Neuronal stem cell (in vitro differentiated cells): Measurements from ENCODE around the gene KLHL30.

Experiments used
- DNase-seq: peaks from one replicate; pipeline ENCODE4 v3.0.0-alpha.2; 2013; ENCODE audit warnings: low spot score
- H2AFZ ChIP-seq: one replicate; pipeline ENCODE4 v1.6.1; 2013; ENCODE audit warnings: mild to moderate bottlenecking, low read length, inconsistent platforms
- H2AK5ac ChIP-seq: 2 replicates; pipeline ENCODE4 v1.6.1; 2013; ENCODE audit warnings: low read depth, mild to moderate bottlenecking, inconsistent platforms, low read length, moderate library complexity, mixed read lengths
- H2BK120ac ChIP-seq: 2 replicates; pipeline ENCODE4 v1.6.1; 2013; ENCODE audit warnings: low read depth, mild to moderate bottlenecking, inconsistent platforms, low read length, moderate library complexity, mixed read lengths
- H2BK12ac ChIP-seq: one replicate; pipeline ENCODE4 v1.6.1; 2013; ENCODE audit warnings: low read length, inconsistent platforms
- H2BK15ac ChIP-seq: 2 replicates; pipeline ENCODE4 v1.6.1; 2013; ENCODE audit warnings: mild to moderate bottlenecking, low read length, inconsistent platforms, mixed read lengths
- H2BK5ac ChIP-seq: one replicate; pipeline ENCODE4 v1.6.1; 2013; ENCODE audit warnings: inconsistent platforms, mild to moderate bottlenecking, low read length, moderate library complexity
- H3K14ac ChIP-seq: one replicate; pipeline ENCODE4 v1.6.1; 2013; ENCODE audit warnings: low read length, inconsistent platforms
- H3K18ac ChIP-seq: 2 replicates; pipeline ENCODE4 v1.6.1; 2013; ENCODE audit warnings: low read length, inconsistent platforms
- H3K23ac ChIP-seq: 2 replicates; pipeline ENCODE4 v1.6.1; 2013; ENCODE audit warnings: low read depth, mild to moderate bottlenecking, mixed read lengths, low read length, inconsistent platforms; ENCODE audit not compliant: poor library complexity
- H3K27ac ChIP-seq: replicated peaks from 3 replicates; pipeline ENCODE4 v1.5.1; 2013; ENCODE audit warnings: low read length, inconsistent platforms
- H3K27me3 ChIP-seq, 3 experiments: 2 replicates each; pipeline ENCODE4 v1.6.1; 2013; ENCODE audit warnings: low read length in 3 of 3, mild to moderate bottlenecking in 2 of 3, inconsistent platforms in 1 of 3, low read depth in 1 of 3, mixed read lengths in 1 of 3, moderate library complexity in 1 of 3; ENCODE audit not compliant: control insufficient read depth in 3 of 3, insufficient read depth in 3 of 3
- H3K36me3 ChIP-seq, 2 donors: replicated peaks in 1 of 2; 2 replicates each; pipeline ENCODE4 v1.6.1; 2013; ENCODE audit warnings: low read length in 2 of 2; ENCODE audit not compliant: control insufficient read depth in 2 of 2, insufficient read depth in 2 of 2
- H3K4ac ChIP-seq: 2 replicates; pipeline ENCODE4 v1.6.1; 2013; ENCODE audit warnings: inconsistent platforms, mild to moderate bottlenecking, low read length, moderate library complexity
- H3K4me1 ChIP-seq, 2 donors: 1 replicate in 1 of 2; 2 replicates in 1 of 2; pipeline ENCODE4 v1.6.1; 2013; ENCODE audit warnings: low read length in 2 of 2, low read depth in 1 of 2; ENCODE audit not compliant: control insufficient read depth in 2 of 2, insufficient read depth in 1 of 2
- H3K4me2 ChIP-seq: one replicate; pipeline ENCODE4 v1.6.1; 2013; ENCODE audit warnings: mild to moderate bottlenecking, low read length, inconsistent platforms; ENCODE audit not compliant: insufficient read depth, poor library complexity, severe bottlenecking
- H3K4me3 ChIP-seq, 2 donors: 2 replicates each; pipeline ENCODE4 v1.5.1; 2013; ENCODE audit warnings: low read length in 2 of 2, mild to moderate bottlenecking in 2 of 2, inconsistent platforms in 1 of 2, moderate library complexity in 1 of 2
- H3K79me1 ChIP-seq: one replicate; pipeline ENCODE4 v1.6.1; 2013; ENCODE audit warnings: low read depth, mild to moderate bottlenecking, inconsistent platforms, low read length, moderate library complexity
- H3K9ac ChIP-seq: one replicate; pipeline ENCODE4 v1.6.1; 2013; ENCODE audit warnings: mild to moderate bottlenecking, low read depth, low read length, inconsistent platforms; ENCODE audit not compliant: poor library complexity
- H3K9me3 ChIP-seq, 2 donors: replicated peaks in 1 of 2; 2 replicates each; pipeline versions ENCODE3 to v1.6.1; 2013; ENCODE audit warnings: low read length in 2 of 2, mild to moderate bottlenecking in 2 of 2, inconsistent platforms in 1 of 2, low read depth in 1 of 2, mixed read lengths in 1 of 2, moderate library complexity in 1 of 2; ENCODE audit not compliant: control insufficient read depth in 2 of 2, insufficient read depth in 1 of 2
- H4K8ac ChIP-seq: one replicate; pipeline ENCODE4 v1.6.1; 2013; ENCODE audit warnings: low read depth, mild to moderate bottlenecking, inconsistent platforms, low read length, moderate library complexity
- H4K91ac ChIP-seq: one replicate; pipeline ENCODE4 v1.6.1; 2013; ENCODE audit warnings: low read length, low read depth, mild to moderate bottlenecking, inconsistent platforms; ENCODE audit not compliant: poor library complexity
- WGBS, 2 donors: extraction: QIAGEN DNeasy Blood & Tissue Kit; methylation state at CpG; one replicate each; pipeline ENCODE4 v1.1.7; 2013; ENCODE audit warnings: missing lambda C conversion rate in 2 of 2, mixed read lengths in 1 of 2; ENCODE audit not compliant: insufficient read length in 2 of 2, insufficient replicate concordance in 1 of 2; ENCODE audit errors: extremely low coverage in 2 of 2; 5-methylcytosine and 5-hydroxymethylcytosine counted together

Gene KLHL30

GRCh38 chr2:238139196-238140039 lies 950 bp downstream of the KLHL30 start:
- Histone ChIP-seq H3K18ac (peak overlapping the region; percentile 94), H3K4me2 (no peak overlapping the region), H4K8ac (peak overlapping the region; percentile 43), H3K4me1 (peaks cover 9 to 14% of the 10 kb centered on the region in 2 donors), H2AK5ac (peak overlapping the region; percentile 99), H3K23ac (peak overlapping the region; percentile 90), H3K4me3 (no peak overlapping the region), H2BK15ac (peak overlapping the region; percentile 98), H3K4ac (peak overlapping the region; percentile 98), H3K9me3 (no peaks in the 10 kb centered on the region), H2AFZ (peak overlapping the region; percentile 71), H2BK120ac (peak overlapping the region; percentile 72), H3K9ac (peak overlapping the region; percentile 77), H3K36me3 (no peaks in the 10 kb centered on the region), H3K27me3 (peaks cover 0 to 19% (median 0%) of the 10 kb centered on the region in 3 experiments), H3K14ac (peak overlapping the region; percentile 82), H3K27ac (no peak overlapping the region), H2BK12ac (peak overlapping the region; percentile 90), H3K79me1 (peaks cover 7% of the 10 kb centered on the region), H4K91ac (peak overlapping the region; percentile 19), H2BK5ac (peak overlapping the region; percentile 53)
- DNase-seq = no peak
- WGBS, 2 donors = no CpG with 5 or more reads among the region's 56 CpGs

GRCh38 chr2:238140040-238140439 lies 1.6 kb downstream of the KLHL30 start:
- Histone ChIP-seq H3K4me3 (no peak overlapping the region), H3K4ac (no peak overlapping the region), H3K27me3 (peaks cover 0 to 18% (median 0%) of the 10 kb centered on the region in 3 experiments), H3K9me3 (no peaks in the 10 kb centered on the region), H2AFZ (no peak overlapping the region), H3K36me3 (no peaks in the 10 kb centered on the region), H3K9ac (no peak overlapping the region), H3K4me1 (peaks cover 9 to 14% of the 10 kb centered on the region in 2 donors), H3K27ac (no peak overlapping the region), H3K23ac (peak overlapping the region; percentile 90), H2BK15ac (no peak overlapping the region), H2BK5ac (no peak overlapping the region), H2BK12ac (peak overlapping the region; percentile 43), H4K91ac (no peak overlapping the region), H3K14ac (peak overlapping the region; percentile 82), H4K8ac (peak overlapping the region; percentile 26), H3K79me1 (peaks cover 7% of the 10 kb centered on the region), H3K4me2 (no peak overlapping the region), H3K18ac (peak overlapping the region; percentile 94), H2AK5ac (peak overlapping the region; percentile 49), H2BK120ac (peak overlapping the region; percentile 72)
- no peak for DNase-seq
- WGBS, 2 donors = no CpG with 5 or more reads among the region's 7 CpGs

DNA sequence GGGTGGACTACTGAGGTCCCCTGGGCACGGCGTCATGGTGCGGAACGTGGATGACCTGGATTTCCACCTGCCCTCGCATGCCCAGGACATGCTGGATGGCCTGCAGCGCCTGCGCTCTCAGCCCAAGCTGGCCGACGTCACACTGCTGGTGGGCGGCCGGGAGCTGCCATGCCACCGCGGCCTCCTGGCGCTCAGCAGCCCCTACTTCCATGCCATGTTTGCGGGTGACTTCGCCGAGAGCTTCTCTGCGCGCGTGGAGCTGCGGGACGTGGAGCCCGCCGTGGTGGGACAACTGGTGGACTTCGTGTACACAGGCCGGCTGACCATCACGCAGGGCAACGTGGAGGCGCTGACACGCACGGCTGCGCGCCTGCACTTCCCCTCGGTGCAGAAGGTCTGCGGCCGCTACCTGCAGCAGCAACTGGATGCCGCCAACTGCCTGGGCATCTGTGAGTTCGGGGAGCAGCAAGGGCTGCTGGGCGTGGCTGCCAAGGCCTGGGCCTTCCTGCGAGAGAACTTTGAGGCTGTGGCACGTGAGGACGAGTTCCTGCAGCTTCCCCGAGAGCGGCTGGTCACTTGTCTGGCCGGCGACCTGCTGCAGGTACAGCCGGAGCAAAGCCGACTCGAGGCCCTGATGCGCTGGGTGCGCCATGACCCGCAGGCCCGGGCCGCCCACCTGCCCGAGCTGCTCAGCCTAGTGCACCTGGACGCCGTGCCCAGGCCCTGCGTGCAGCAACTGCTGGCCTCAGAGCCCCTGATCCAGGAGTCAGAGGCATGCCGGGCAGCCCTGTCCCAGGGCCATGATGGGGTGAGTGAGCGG lies 2.5 kb downstream of the KLHL30 start:
- no CpG with 5 or more reads among the region's 60 CpGs for WGBS, 2 donors
- H3K79me1 ChIP-seq = peaks cover 7% of the 10 kb centered on the region

More for the DNA sequence above, 2.5 kb downstream of the KLHL30 start:
- Histone ChIP-seq H4K91ac (peak overlapping the region; percentile 81), H3K36me3 (no peaks in the 10 kb centered on the region), H3K18ac (peak overlapping the region; percentile 76), H2AFZ (no peak overlapping the region), H3K27me3 (peaks cover 0 to 19% (median 0%) of the 10 kb centered on the region in 3 experiments), H4K8ac (peak overlapping the region; percentile 43), H3K4me3 (peak overlapping the region in 1 of 2 donors; percentile 40), H3K14ac (peak overlapping the region; percentile 48), H3K4me1 (peaks cover 9 to 14% of the 10 kb centered on the region in 2 donors), H2AK5ac (peak overlapping the region; percentile 83), H3K23ac (peak overlapping the region; percentile 98), H2BK5ac (no peak overlapping the region), H3K27ac (no peak overlapping the region), H2BK12ac (no peak overlapping the region), H2BK120ac (peak overlapping the region; percentile 96), H3K9ac (peak overlapping the region; percentile 68), H3K9me3 (no peaks in the 10 kb centered on the region), H2BK15ac (peak overlapping the region; percentile 42), H3K4me2 (no peak overlapping the region), H3K4ac (no peak overlapping the region)
- no peak for DNase-seq
